GM19043 (cell line): ENCODE results near the gene RNF44.

Source experiments
- ATAC-seq: cut with Tn5 transposase; IDR thresholded peaks from one replicate; pipeline ENCODE4 v1.9.1; 2021; ENCODE audit warnings: low read depth; ENCODE audit not compliant: unreplicated experiment

RNF44 gene

GRCh38 chr5:176537554-176538229 lies 490 bp upstream of the RNF44 start:
- ATAC-seq = peak; percentile 63

GRCh38 chr5:176536132-176536901 lies 885 bp downstream of the RNF44 start:
- no peak for ATAC-seq

GRCh38 chr5:176535664-176536131 lies 1.5 kb downstream of the RNF44 start:
- no peak for ATAC-seq

- ATAC-seq = no peak
These were observed 2.0 kb downstream of the RNF44 start for GRCh38 chr5:176535101-176535663.

- ATAC-seq = no peak
These were observed 2.6 kb downstream of the RNF44 start for GRCh38 chr5:176534640-176535039.

GRCh38 chr5:176533894-176534611 lies 3.1 kb downstream of the RNF44 start:
- no peak for ATAC-seq

- no peak for ATAC-seq
These were observed 3.8 kb downstream of the RNF44 start for GRCh38 chr5:176533390-176533789.

- no peak for ATAC-seq
These were observed 4.4 kb downstream of the RNF44 start for GRCh38 chr5:176532795-176533194.

- no peak for ATAC-seq
These were observed 5.2 kb downstream of the RNF44 start for GRCh38 chr5:176531902-176532493.

GRCh38 chr5:176530983-176531901 lies 6.0 kb downstream of the RNF44 start:
- no peak for ATAC-seq

- no peak for ATAC-seq
These were observed 6.7 kb downstream of the RNF44 start for GRCh38 chr5:176530393-176530982.

- ATAC-seq = no peak
These were observed 7.5 kb downstream of the RNF44 start for GRCh38 chr5:176529741-176530141.

- no peak for ATAC-seq
These were observed 8.0 kb downstream of the RNF44 start for GRCh38 chr5:176529116-176529740.

GRCh38 chr5:176528761-176529115 lies 8.5 kb downstream of the RNF44 start:
- ATAC-seq = no peak

- ATAC-seq = no peak
These were observed 8.9 kb downstream of the RNF44 start for GRCh38 chr5:176528301-176528700.

- no peak for ATAC-seq
These were observed 9.7 kb downstream of the RNF44 start for GRCh38 chr5:176527246-176528222.

GRCh38 chr5:176526462-176526861 lies 10.7 kb downstream of the RNF44 start:
- no peak for ATAC-seq

GRCh38 chr5:176525677-176526076 lies 11.5 kb downstream of the RNF44 start:
- no peak for ATAC-seq
